Stomach (tissue), 9 donors: Measurements from ENCODE around the gene KRTAP5-4. TPM values are rescaled to one million over a fixed set of nuclear protein-coding genes. Genes with fewer than 3 reads are reported as not detected.
"Not testable (repeated sequence)": the region's sequence is repeated elsewhere in the genome, so short reads cannot be mapped to it uniquely, and the experiment has no call there.

ENCODE experiments used
- DNase-seq, 2 donors: peaks; one replicate each; pipeline versions ENCODE4 v3.0.0 to v3.0.0-alpha.2; 2013 to 2019
- H3K27ac ChIP-seq, 5 donors: fragments of 200-600 bp in 4 of 5; sonication (generic) in 4 of 5; one replicate each; pipeline ENCODE4 v1.5.1; 2013 to 2019; ENCODE audit warnings: mild to moderate bottlenecking in 1 of 5, moderate library complexity in 1 of 5
- H3K27me3 ChIP-seq, 3 donors: fragments of 200-600 bp; sonication (generic); one replicate each; pipeline ENCODE4 v1.5.1; 2017 to 2019; ENCODE audit warnings: mixed run types in 1 of 3
- H3K36me3 ChIP-seq, 4 donors: fragments of 200-600 bp; sonication (generic); 1 replicate in 3 of 4; 2 replicates in 1 of 4; pipeline ENCODE4 v1.5.1; 2016 to 2019
- H3K4me1 ChIP-seq, 4 donors: fragments of 200-600 bp; sonication (generic); one replicate each; pipeline ENCODE4 v1.5.1; 2016 to 2019
- H3K4me3 ChIP-seq, 4 donors: fragments of 200-600 bp; sonication (generic) in 3 of 4; one replicate each; pipeline ENCODE4 v1.5.1; 2016 to 2019; ENCODE audit warnings: mild to moderate bottlenecking in 1 of 4
- H3K9me3 ChIP-seq, 4 donors: fragments of 200-600 bp; sonication (generic); one replicate each; pipeline ENCODE4 v1.5.1; 2016 to 2019
- EP300 ChIP-seq: sonication (generic); formaldehyde crosslinking; IDR thresholded peaks from one replicate; pipeline ENCODE4 v1.6.1; 2017; ENCODE audit warnings: antibody characterized with exemption
- POLR2A ChIP-seq, 4 donors: fragments of 450-650 bp; IDR thresholded peaks; one replicate each; pipeline ENCODE4 v1.6.1; 2016; ENCODE audit warnings: antibody characterized with exemption in 4 of 4, control low read depth in 2 of 4, mild to moderate bottlenecking in 1 of 4, moderate library complexity in 1 of 4
- POLR2AphosphoS5 ChIP-seq, 3 donors: sonication (generic); formaldehyde crosslinking; IDR thresholded peaks; one replicate each; pipeline ENCODE4 v1.6.1; 2016; ENCODE audit warnings: antibody characterized with exemption in 3 of 3
- WGBS, 5 donors: extraction: QIAGEN DNeasy Blood & Tissue Kit in 3 of 5; methylation state at CpG; one replicate each; pipeline versions ENCODE4 v1.1.5 to v1.1.7; 2013 to 2018; 5-methylcytosine and 5-hydroxymethylcytosine counted together
- intact Hi-C: fragments of 100-400 bp; cut with DNase I; formaldehyde crosslinking; loops from one replicate; pipeline ENCODE4 v1.15.1; 2023; ENCODE audit warnings: low total_unique reads
- polyA plus RNA-seq, 3 donors: library from polyadenylated mRNA; stranded (reverse); fragments of 200-250 nt; gene quantifications; one replicate each; pipeline ENCODE4 v1.2.3, GENCODE V29; 2013
- total RNA-seq, 5 donors: library from RNA; depleted of rRNA; stranded (reverse); fragments of >200 nt; gene quantifications; one replicate each; pipeline versions ENCODE4 v1.1.0 to v1.2.3, GENCODE V29; 2014 to 2016
- TF ChIP-seq, protein P1 (sequence below), 7 experiments: fragments of 450-650 bp in 4 of 7; fragments of 200-600 bp in 3 of 7; sonication (generic) in 3 of 7; IDR thresholded peaks; one replicate each; pipeline ENCODE4 v1.5.1; 2016 to 2019; ENCODE audit warnings: antibody characterized with exemption in 7 of 7, control low read depth in 2 of 7, mild to moderate bottlenecking in 1 of 7
- donor health status: healthy with polysubstance abuse.
- donor health status: Bipolar disorder and iron deficiency.
- donor health status: healthy.

The KRTAP5-4 gene
- total and polyA plus RNA-seq, 8 donors, result not detected

DNA sequence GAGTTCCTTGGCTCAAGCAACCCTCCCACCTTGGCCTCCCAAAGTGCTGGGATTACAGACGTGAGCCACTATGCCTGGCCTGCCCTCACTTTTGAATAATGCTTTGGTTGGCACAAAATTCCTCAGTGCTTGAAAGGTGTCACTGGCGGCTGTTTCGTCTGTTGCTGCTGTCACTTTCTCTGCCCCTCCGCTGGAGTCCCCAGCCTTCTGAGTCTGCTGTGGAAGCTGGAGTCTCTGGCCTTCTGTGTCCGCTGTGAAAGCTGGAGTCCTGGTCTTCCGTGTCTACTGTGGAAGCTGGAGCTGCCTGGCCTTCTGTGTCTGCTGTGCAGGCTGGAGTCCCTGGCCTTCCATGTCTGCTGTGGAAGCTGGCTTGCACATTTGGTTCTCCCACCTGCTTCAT, 31.9 kb downstream of the KRTAP5-4 start:
- Histone ChIP-seq H3K9me3 (no peaks in the 10 kb centered on the region), H3K4me1 (peaks cover 0 to 6% (median 0%) of the 10 kb centered on the region in 4 donors), H3K4me3 (no peak overlapping the region), H3K36me3 (no peaks in the 10 kb centered on the region), H3K27me3 (peaks cover 0 to 47% (median 0%) of the 10 kb centered on the region in 3 donors), H3K27ac (no peak overlapping the region)
- 90 to 98% (median 95%) methylated on average over 6 of the region's 6 CpGs for WGBS, 5 donors
- TF ChIP-seq, protein P1, sequence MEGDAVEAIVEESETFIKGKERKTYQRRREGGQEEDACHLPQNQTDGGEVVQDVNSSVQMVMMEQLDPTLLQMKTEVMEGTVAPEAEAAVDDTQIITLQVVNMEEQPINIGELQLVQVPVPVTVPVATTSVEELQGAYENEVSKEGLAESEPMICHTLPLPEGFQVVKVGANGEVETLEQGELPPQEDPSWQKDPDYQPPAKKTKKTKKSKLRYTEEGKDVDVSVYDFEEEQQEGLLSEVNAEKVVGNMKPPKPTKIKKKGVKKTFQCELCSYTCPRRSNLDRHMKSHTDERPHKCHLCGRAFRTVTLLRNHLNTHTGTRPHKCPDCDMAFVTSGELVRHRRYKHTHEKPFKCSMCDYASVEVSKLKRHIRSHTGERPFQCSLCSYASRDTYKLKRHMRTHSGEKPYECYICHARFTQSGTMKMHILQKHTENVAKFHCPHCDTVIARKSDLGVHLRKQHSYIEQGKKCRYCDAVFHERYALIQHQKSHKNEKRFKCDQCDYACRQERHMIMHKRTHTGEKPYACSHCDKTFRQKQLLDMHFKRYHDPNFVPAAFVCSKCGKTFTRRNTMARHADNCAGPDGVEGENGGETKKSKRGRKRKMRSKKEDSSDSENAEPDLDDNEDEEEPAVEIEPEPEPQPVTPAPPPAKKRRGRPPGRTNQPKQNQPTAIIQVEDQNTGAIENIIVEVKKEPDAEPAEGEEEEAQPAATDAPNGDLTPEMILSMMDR (IDR thresholded peaks at IDR 0.05), result no peak
- TF ChIP-seq POLR2A (IDR thresholded peaks at IDR 0.05), result no peak
- no peak for DNase-seq
- intact Hi-C loops, result no loop called here

DNA sequence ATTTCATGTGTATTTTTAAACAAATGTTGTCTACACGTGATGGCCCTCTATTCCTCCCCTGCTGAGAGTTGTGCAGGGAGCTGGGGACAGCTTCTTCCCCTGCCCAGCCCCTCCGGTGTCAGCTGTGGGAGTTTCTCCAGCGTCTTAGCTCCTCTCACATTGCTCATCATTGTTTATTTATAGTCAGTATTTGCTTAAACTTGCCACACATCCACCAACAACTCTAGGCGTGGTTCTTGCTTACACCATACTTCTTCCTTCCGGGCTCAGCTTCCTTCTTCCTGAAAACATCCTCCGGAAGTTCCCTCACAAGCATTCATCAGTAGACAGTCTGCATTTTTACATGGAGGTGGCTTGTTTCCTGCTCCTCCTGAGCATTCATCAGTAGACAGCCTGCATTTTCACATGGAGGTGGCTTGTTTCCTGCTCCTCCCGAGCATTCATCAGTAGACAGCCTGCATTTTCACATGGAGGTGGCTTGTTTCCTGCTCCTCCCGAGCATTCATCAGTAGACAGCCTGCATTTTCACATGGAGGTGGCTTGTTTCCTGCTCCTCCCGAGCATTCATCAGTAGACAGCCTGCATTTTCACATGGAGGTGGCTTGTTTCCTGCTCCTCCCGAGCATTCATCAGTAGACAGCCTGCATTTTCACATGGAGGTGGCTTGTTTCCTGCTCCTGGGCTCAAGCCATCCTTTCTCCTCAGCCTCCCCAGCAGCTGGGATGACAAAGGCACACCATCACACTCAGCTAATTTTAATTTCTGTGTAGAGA, 32.6 kb downstream of the KRTAP5-4 start:
- peak in 1 of 2 donors; percentile 25 for DNase-seq
- H3K4me3 ChIP-seq, H3K9me3 ChIP-seq, H3K36me3 ChIP-seq, intact Hi-C loops, H3K4me1 ChIP-seq: not testable (repeated sequence)
- H3K27me3 ChIP-seq, result peaks cover 0 to 53% (median 0%) of the 10 kb centered on the region in 3 donors
- WGBS, 5 donors, result 34 to 46% (median 42%) methylated on average over 7 to 8 of the region's 10 CpGs
- peak overlapping the region in 1 of 5 donors; percentile 32 for H3K27ac ChIP-seq

DNA sequence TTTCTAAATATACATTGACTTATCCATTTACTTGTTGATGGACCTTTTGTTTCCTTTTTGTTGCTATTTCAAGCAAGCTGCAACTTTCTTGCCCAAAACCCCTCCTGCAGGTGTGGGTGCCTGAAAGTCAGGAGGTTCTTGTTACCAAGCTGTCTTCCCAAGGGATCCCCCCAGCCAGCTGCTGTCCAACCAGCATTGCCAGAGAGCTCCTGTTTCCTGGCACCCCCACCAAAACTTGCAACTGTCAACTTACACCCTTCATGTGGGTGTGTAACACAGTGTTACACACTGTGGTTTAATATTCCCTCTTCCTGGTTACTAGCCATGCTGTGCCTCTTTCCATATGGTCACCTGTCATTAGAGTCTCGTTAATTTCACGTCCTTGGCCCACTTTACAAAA, 35.2 kb downstream of the KRTAP5-4 start:
- Histone ChIP-seq H3K4me3 (no peak overlapping the region), H3K36me3 (no peaks in the 10 kb centered on the region), H3K9me3 (no peaks in the 10 kb centered on the region), H3K27ac (no peak overlapping the region), H3K27me3 (peaks cover 0 to 41% (median 0%) of the 10 kb centered on the region in 3 donors), H3K4me1 (peaks cover 0 to 6% (median 0%) of the 10 kb centered on the region in 4 donors)
- TF ChIP-seq POLR2AphosphoS5 (IDR thresholded peaks at IDR 0.05) (no peak), EP300 (no peak), POLR2A (IDR thresholded peaks at IDR 0.05) (no peak)
- TF ChIP-seq, protein P1 (IDR thresholded peaks at IDR 0.05), result no peak
- no peak for DNase-seq
- intact Hi-C loops, result no loop called here
- 62 to 88% (median 84%) methylated on average over 2 of the region's 2 CpGs for WGBS, 5 donors

DNA sequence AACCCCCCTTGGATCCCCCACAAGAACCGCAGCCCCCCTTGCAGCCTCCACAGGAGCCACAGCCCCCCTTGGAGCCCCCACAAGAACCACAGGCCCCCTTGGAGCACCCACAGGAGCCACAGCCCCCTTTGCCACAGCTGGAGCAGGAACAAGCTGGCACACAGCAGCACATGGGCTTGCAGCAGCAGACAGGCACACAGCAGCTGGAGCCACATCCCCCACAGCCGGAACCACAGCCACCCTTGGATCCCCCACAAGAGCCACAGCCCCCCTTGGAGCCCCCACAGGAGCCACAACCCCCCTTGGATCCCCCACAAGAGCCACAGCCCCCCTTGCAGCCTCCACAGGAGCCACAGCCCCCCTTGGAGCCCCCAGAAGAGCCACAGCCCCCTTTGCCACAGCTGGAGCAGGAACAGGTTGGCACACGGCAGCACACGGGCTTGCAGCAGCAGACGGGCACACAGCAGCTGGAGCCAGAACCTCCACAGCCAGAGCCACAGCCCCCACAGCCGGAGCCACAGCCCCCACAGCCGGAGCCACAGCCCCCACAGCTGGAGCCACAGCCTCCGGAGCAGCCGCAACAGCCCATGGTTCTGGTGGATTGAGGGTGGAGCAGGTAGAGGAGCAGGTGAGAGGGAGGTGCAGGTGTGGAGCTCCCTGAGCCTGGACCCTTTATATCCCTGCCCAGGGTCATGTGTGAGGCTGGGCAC, 37.1 kb downstream of the KRTAP5-4 start, which contains the start of gene KRTAP5-1:
KRTAP5-1 (minus strand) TSS at position 623 of the 710 bp plus-strand sequence; CDS start at position 589, 34 bp downstream.
- H3K36me3 ChIP-seq, H3K4me1 ChIP-seq, DNase-seq, H3K27ac ChIP-seq, H3K4me3 ChIP-seq, H3K9me3 ChIP-seq, intact Hi-C loops: not testable (repeated sequence)
- 60 to 82% (median 74%) methylated on average over 1 to 9 of the region's 9 CpGs for WGBS, 5 donors
- peaks cover 0 to 35% (median 0%) of the 10 kb centered on the region in 3 donors for H3K27me3 ChIP-seq

DNA sequence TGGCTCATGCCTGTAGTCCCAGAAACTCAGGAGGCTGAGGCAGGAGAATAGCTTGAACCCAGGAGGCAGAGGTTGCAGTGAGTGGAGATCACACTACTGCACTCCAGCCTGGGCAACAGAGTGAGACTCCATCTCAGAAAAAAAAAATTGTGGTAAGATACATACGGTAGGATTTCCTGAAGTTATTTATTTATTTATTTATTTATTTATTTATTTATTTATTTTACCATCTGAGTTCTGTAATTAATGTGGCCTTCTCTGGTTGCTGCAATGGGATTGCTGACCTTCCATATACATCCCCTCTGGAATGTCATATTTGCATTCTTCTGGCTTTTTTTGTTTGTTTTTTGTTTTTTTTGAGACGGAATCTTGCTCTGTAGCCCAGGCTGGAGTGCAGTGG, 39.0 kb downstream of the KRTAP5-4 start:
- H3K27ac ChIP-seq, H3K36me3 ChIP-seq, H3K4me3 ChIP-seq, intact Hi-C loops, H3K4me1 ChIP-seq, DNase-seq, H3K9me3 ChIP-seq: not testable (repeated sequence)
- 72 to 74% (median 73%) methylated on average over 2 of the region's 2 CpGs for WGBS, 5 donors
- H3K27me3 ChIP-seq, result peaks cover 0 to 36% (median 0%) of the 10 kb centered on the region in 3 donors

DNA sequence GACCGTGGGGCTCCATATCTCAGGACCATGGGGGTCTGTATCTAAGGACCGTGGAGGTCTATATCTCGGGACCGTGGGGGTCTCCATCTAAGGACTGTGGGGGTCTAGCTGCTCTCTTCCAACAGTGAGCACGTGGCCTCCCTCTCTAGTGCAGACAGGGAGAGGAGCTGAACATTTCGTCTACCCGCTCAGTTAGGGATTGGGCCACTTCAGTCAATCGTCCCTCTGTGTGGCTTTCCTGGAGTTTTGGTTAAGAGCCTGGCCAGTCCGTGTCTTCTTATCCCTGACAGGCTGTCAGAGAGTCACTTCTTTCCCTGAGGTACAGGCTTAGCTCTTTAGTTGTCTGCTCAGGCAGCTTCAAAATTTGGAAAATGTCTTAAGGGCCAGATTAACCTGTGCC, 40.0 kb downstream of the KRTAP5-4 start:
- WGBS, 5 donors, result 86 to 92% (median 87%) methylated on average over 9 of the region's 9 CpGs
- Histone ChIP-seq H3K4me1 (no peaks in the 10 kb centered on the region), H3K36me3 (no peaks in the 10 kb centered on the region), H3K27ac (no peak overlapping the region), H3K27me3 (peaks cover 0 to 36% (median 0%) of the 10 kb centered on the region in 3 donors), H3K4me3 (no peak overlapping the region), H3K9me3 (peaks cover 0 to 10% (median 8%) of the 10 kb centered on the region in 4 donors)
- intact Hi-C loops, result no loop called here
- TF ChIP-seq POLR2A (IDR thresholded peaks at IDR 0.05) (no peak), POLR2AphosphoS5 (IDR thresholded peaks at IDR 0.05) (no peak), EP300 (no peak)
- TF ChIP-seq, protein P1 (IDR thresholded peaks at IDR 0.05), result no peak
- DNase-seq, result no peak
